ENCODE results near the gene ALG9. TPM values are rescaled to one million over a fixed set of nuclear protein-coding genes. Genes with fewer than 3 reads are reported as not detected.

Gene ALG9, protein sequence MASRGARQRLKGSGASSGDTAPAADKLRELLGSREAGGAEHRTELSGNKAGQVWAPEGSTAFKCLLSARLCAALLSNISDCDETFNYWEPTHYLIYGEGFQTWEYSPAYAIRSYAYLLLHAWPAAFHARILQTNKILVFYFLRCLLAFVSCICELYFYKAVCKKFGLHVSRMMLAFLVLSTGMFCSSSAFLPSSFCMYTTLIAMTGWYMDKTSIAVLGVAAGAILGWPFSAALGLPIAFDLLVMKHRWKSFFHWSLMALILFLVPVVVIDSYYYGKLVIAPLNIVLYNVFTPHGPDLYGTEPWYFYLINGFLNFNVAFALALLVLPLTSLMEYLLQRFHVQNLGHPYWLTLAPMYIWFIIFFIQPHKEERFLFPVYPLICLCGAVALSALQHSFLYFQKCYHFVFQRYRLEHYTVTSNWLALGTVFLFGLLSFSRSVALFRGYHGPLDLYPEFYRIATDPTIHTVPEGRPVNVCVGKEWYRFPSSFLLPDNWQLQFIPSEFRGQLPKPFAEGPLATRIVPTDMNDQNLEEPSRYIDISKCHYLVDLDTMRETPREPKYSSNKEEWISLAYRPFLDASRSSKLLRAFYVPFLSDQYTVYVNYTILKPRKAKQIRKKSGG
- 10 to 100 TPM; 12.7 to 36.5 (median 14.9) TPM for polyA plus RNA-seq (ENCODE audit: low read depth in 6 of 6)

GRCh38 chr11:111870886-111871692, at the start of gene ALG9:
TSS of gene ALG9 (minus strand) at chr11:111871581. CDS start at chr11:111871482, 99 bp downstream.
- Mint-ChIP-seq H3K27ac (peak within 1 kb of the TSS; percentile 86 to 98 (median 94)), H3K27me3 (no peaks in the 10 kb centered on the region), H3K4me1 (peaks cover 14 to 34% (median 23%) of the 10 kb centered on the region in 3 donors), H3K36me3 (peaks cover 10 to 21% of the 10 kb centered on the region in 2 donors), H3K4me3 (peak within 1 kb of the TSS; percentile 91 to 96 (median 94)), H3K9me3 (no peaks in the 10 kb centered on the region)
- peak; percentile 85 for DNase-seq
- ATAC-seq (ENCODE audit: low read depth in 2 of 2), result peak; percentile 83 to 88

DNA sequence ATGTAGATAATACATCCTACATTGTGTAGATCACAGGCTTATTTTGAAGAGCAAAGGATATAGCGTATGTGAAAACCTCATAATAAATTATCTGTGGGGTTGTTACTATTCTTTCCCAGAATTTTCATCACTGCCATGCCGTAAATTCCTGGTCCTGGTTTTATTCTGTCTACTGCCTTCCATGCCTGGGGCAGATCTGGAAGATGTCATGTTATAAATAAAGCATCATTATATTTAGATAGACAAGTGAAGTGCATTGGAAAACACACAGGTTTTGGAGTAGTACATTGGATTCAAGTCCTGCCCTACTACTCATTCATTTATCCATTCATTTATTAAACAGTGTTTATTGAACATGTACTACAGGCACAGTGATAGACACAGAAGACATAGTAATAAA, 49.5 kb upstream of the ALG9 start:
- no peak for ATAC-seq (ENCODE audit: low read depth in 2 of 2)
- Mint-ChIP-seq H3K9me3 (peaks cover 0 to 3% (median 0%) of the 10 kb centered on the region in 7 donors), H3K4me3 (no peak overlapping the region), H3K4me1 (peaks cover 0 to 6% (median 3%) of the 10 kb centered on the region in 3 donors), H3K27me3 (peaks cover 25 to 57% (median 29%) of the 10 kb centered on the region in 3 donors), H3K27ac (no peak overlapping the region), H3K36me3 (no peaks in the 10 kb centered on the region)
- DNase-seq, result no peak

DNA sequence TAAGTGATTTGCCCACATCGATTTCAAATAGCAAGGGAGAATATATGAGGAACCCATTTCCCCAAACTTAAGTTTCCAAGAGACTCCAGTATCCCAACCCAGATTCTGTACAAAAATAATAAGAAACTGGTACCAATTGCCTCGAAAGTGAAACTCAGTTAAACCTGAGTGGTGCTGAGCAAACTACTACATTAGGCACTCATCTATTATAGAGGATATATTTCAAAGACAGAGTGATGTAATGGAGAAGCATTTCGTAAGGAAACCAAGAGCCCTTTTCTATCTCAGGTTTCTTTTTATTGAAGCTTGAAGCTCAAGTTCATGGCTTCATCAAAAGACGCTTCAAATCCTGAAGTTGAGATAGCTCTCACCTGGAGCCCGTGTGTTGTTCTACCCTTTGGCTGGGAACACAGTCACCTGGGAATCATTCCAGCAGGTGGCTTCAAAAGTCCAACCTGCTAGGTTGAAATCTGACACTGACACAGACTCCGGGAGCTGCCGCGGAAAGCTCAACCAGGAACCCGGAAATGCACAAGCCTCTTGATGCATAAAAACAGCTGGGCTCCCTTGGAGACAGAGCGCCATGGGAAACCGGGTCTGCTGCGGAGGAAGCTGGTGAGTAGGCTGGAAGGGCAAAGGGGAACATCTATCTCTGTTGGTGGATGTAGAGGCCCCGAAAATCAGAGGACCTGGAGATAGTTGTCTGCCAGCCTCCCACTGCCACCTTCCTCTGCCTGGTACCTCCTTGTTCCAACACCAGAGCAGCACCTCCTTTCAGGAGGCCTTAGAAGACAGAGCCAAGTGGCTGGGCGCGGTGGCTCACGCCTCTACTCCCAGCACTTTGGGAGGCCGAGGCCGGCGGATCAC, 47.2 kb upstream of the ALG9 start, which contains the start of gene C11orf52:
C11orf52 (plus strand) TSS at position 524 of the 867 bp plus-strand sequence; CDS start at position 584, 60 bp downstream.
- H3K9me3 Mint-ChIP-seq, result peaks cover 0 to 3% (median 0%) of the 10 kb centered on the region in 7 donors
- peaks cover 0 to 4% (median 0%) of the 10 kb centered on the region in 3 donors for H3K4me1 Mint-ChIP-seq
- H3K27me3 Mint-ChIP-seq, result peaks cover 40 to 67% (median 45%) of the 10 kb centered on the region in 3 donors
- no peak for ATAC-seq (ENCODE audit: low read depth in 2 of 2)
- DNase-seq, result no peak
- H3K4me3 Mint-ChIP-seq, result no peak within 1 kb of the TSS
- peak within 1 kb of the TSS in 1 of 6 donors; percentile 6 for H3K27ac Mint-ChIP-seq
- H3K36me3 Mint-ChIP-seq, result no peaks in the 10 kb centered on the region

GRCh38 chr11:111917788-111918187, 46.4 kb upstream of the ALG9 start:
- ATAC-seq (ENCODE audit: low read depth in 2 of 2) (no peak), DNase-seq (no peak)
- Mint-ChIP-seq H3K36me3 (no peaks in the 10 kb centered on the region), H3K27ac (peak overlapping the region in 1 of 6 donors; percentile 6), H3K4me3 (no peak overlapping the region), H3K27me3 (peaks cover 46 to 69% (median 48%) of the 10 kb centered on the region in 3 donors), H3K9me3 (peaks cover 0 to 3% (median 0%) of the 10 kb centered on the region in 7 donors), H3K4me1 (peaks cover 0 to 9% (median 0%) of the 10 kb centered on the region in 3 donors)

DNA sequence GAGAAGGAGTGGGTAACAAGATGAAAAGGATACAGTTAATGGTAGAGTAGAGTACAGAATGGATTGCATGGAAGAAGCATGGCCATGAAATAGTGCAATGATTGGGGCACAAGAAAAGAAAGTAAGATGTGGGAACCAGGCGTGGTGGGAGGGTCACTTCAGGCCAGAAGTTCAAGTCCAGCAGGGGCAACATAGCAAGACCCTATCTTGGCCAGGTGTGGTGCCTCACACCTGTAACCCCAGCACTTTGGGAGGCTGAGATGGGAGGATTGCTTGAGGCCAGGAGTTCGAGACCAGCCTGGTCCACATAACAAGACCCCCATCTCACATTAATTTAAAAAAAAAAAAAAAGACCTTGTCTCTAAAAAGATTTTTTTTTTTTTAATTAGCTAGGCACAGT, 45.9 kb upstream of the ALG9 start:
- no peaks in the 10 kb centered on the region for H3K36me3 Mint-ChIP-seq
- DNase-seq (no peak), ATAC-seq (ENCODE audit: low read depth in 2 of 2) (no peak)
- H3K27ac Mint-ChIP-seq, result no peak overlapping the region
- peaks cover 46 to 74% (median 51%) of the 10 kb centered on the region in 3 donors for H3K27me3 Mint-ChIP-seq
- no peak overlapping the region for H3K4me3 Mint-ChIP-seq
- peaks cover 0 to 3% (median 0%) of the 10 kb centered on the region in 7 donors for H3K9me3 Mint-ChIP-seq
- H3K4me1 Mint-ChIP-seq, result peaks cover 0 to 9% (median 0%) of the 10 kb centered on the region in 3 donors

DNA sequence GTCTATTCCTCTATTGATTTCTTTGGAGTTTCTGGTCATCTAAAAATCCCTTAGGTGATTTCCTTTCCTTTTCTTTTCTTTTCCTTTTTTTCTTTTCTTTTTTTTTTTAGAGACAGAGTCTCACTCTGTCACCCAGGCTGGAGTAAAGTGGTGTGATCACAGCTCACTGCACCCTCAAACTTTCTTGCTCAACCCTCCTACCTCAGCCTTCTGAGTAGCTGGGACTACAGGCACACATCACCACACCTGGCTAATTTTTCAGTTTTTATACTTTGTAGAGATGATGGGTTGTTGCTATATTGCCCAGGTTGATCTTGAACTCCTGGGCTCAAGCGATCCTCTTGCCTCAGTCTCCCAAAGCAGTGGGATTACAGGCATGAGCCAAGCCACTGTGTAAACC, 45.4 kb upstream of the ALG9 start:
- Mint-ChIP-seq H3K4me3 (no peak overlapping the region), H3K4me1 (peaks cover 0 to 9% (median 0%) of the 10 kb centered on the region in 3 donors), H3K27ac (no peak overlapping the region), H3K27me3 (peaks cover 51 to 79% (median 57%) of the 10 kb centered on the region in 3 donors), H3K36me3 (no peaks in the 10 kb centered on the region), H3K9me3 (peaks cover 0 to 3% (median 0%) of the 10 kb centered on the region in 7 donors)
- DNase-seq, result no peak
- no peak for ATAC-seq (ENCODE audit: low read depth in 2 of 2)

- Mint-ChIP-seq H3K36me3 (no peaks in the 10 kb centered on the region), H3K27ac (no peak overlapping the region), H3K4me3 (peak overlapping the region in 1 of 8 donors; percentile 22), H3K4me1 (peaks cover 0 to 9% (median 0%) of the 10 kb centered on the region in 3 donors), H3K9me3 (peaks cover 0 to 3% (median 0%) of the 10 kb centered on the region in 7 donors), H3K27me3 (peaks cover 66 to 89% (median 75%) of the 10 kb centered on the region in 3 donors)
- ATAC-seq (ENCODE audit: low read depth in 2 of 2) (no peak), DNase-seq (no peak)
Observed at GRCh38 chr11:111913997-111914396, 42.6 kb upstream of the ALG9 start.

DNA sequence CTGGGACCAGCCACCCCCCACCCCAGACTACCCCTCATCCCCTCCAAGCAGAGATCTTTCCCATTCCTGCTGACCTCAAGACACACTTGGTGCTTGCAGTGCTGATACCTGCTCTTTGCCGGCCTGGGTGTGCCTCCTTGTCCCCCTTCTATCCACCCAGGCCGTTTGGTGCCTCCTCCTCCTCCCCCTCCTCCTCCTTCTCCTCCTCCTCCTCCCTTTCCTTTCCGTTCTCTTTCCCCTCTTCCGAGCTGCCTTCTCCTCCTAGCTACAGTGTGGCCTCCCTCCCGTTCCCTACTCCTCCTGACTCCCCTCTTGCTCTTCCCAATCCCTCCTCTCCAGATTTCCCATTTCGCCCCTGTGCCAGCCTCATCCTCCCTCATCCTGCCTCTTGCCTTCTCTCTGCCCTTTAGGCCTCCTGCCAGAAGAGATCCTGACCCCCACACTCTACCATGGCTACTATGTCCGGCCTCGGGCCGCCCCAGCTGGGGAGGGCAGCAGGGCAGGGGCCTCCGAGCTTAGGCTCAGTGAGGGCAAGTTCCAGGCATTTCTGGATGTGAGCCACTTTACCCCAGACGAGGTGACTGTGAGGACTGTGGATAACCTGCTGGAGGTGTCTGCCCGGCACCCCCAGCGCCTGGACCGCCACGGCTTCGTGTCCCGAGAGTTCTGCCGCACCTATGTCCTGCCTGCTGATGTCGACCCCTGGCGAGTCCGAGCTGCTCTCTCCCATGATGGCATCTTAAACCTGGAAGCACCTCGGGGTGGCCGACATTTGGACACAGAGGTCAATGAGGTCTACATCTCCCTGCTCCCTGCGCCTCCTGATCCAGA, 41.9 kb upstream of the ALG9 start:
- no peak overlapping the region for H3K27ac Mint-ChIP-seq
- H3K9me3 Mint-ChIP-seq, result peaks cover 0 to 3% (median 0%) of the 10 kb centered on the region in 7 donors
- peak overlapping the region in 1 of 8 donors; percentile 22 for H3K4me3 Mint-ChIP-seq
- peaks cover 0 to 9% (median 0%) of the 10 kb centered on the region in 3 donors for H3K4me1 Mint-ChIP-seq
- DNase-seq, result no peak
- no peaks in the 10 kb centered on the region for H3K36me3 Mint-ChIP-seq
- ATAC-seq (ENCODE audit: low read depth in 2 of 2), result no peak
- H3K27me3 Mint-ChIP-seq, result peaks cover 70 to 89% (median 83%) of the 10 kb centered on the region in 3 donors

- Mint-ChIP-seq H3K4me1 (peaks cover 0 to 9% (median 0%) of the 10 kb centered on the region in 3 donors), H3K4me3 (no peak within 1 kb of the TSS), H3K27ac (no peak within 1 kb of the TSS), H3K27me3 (peaks cover 71 to 88% (median 82%) of the 10 kb centered on the region in 3 donors), H3K9me3 (peaks cover 0 to 3% (median 0%) of the 10 kb centered on the region in 7 donors), H3K36me3 (no peaks in the 10 kb centered on the region)
- DNase-seq (no peak), ATAC-seq (ENCODE audit: low read depth in 2 of 2) (no peak)
Observed at GRCh38 chr11:111912535-111912934, 41.2 kb upstream of the ALG9 start, which contains the start of gene HSPB2. TSS of gene HSPB2 (plus strand) at chr11:111912734. CDS start at chr11:111912830, 96 bp downstream.

DNA sequence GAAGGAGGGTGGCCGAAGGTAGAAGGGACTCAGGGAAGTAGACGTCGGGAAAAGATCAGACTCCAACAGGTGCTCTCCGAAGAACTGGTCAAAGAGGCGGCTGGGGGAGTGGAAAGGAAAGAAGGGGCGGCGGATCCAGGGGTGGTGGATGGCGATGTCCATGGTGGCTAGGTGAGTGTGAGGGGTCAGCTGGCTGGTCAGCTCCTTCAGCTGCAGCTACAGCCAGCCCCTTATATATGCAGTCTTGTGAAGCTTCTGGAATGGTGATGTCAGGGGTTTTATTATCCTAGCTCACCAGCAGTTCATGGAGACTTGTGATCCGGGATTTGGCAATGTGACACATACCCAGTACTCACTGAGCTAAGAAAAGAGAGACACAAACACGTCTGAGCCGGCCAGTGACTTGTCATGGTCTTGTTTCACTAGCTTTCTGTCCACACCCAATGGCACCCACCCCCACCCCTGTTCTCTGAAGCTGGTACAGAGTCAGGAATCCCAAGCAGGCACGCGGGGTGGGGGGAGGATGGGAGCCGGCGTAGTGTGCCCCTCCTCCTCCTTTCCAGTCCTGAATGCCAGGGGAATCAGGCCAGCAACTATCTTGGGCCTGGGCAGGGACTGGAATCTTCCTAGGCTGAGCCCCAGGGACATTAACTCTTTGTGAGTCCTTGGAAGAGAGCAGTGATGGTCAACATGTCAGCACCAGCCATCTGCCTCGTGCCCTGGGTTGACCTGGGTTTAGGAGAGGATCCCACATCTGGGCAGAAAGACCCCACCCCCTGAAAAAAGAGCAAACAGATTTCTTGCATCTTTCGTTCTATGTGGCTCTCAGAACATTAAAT, 40.4 kb upstream of the ALG9 start, which contains the start of gene CRYAB:
CRYAB (minus strand) TSS at position 208 of the 839 bp plus-strand sequence; CDS start at position 162, 46 bp downstream.
- Mint-ChIP-seq H3K36me3 (no peaks in the 10 kb centered on the region), H3K27me3 (peaks cover 70 to 88% (median 74%) of the 10 kb centered on the region in 3 donors), H3K4me1 (peaks cover 0 to 5% (median 0%) of the 10 kb centered on the region in 3 donors), H3K9me3 (peaks cover 0 to 3% (median 0%) of the 10 kb centered on the region in 7 donors), H3K27ac (peak within 1 kb of the TSS in 1 of 6 donors; percentile 50), H3K4me3 (no peak within 1 kb of the TSS)
- ATAC-seq (ENCODE audit: low read depth in 2 of 2), result no peak
- no peak for DNase-seq
